GM12891 (cell line): ENCODE results near the gene DENND5A.

Experiments used
- POLR2AphosphoS5 ChIP-seq: IDR thresholded peaks from 2 replicates; pipeline ENCODE4 v1.6.1; 2011; ENCODE audit warnings: low read depth, low read length, control low read depth
- SPI1 ChIP-seq: IDR thresholded peaks from 2 replicates; pipeline ENCODE4 v1.6.1; 2011; ENCODE audit warnings: low read depth, low read length, control low read depth

GRCh38 chr11:9120664-9121468 lies 144.3 kb downstream of the DENND5A start:
- TF ChIP-seq SPI1, result no peak
- no peak for TF ChIP-seq POLR2AphosphoS5
